Measurements from ENCODE around the gene SPDYE4.

Gene SPDYE4

DNA sequence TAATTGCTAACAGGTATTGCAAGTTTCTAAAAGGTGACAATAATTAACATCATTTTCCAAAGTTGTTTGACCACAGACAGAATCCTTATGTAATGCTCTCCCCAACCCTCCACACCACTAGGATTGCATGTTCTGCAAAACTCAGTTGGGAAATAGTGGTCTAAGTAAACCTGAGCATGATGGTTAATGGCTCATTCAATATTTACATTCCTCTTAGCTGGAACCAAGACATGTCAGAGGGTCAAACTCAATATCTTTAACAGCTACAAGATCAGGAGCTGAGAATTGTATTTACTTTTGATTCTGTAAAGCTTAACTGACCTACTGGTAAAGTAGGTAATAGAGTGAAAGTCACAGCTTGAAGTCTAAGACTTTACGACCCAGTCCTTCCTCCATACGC is 30.7 kb upstream of the SPDYE4 start:
- no peak for DNase-seq (ENCODE audit: low read depth)
- H3K4me3 ChIP-seq (ENCODE audit: low read depth, low read length), result no peak overlapping the region

DNA sequence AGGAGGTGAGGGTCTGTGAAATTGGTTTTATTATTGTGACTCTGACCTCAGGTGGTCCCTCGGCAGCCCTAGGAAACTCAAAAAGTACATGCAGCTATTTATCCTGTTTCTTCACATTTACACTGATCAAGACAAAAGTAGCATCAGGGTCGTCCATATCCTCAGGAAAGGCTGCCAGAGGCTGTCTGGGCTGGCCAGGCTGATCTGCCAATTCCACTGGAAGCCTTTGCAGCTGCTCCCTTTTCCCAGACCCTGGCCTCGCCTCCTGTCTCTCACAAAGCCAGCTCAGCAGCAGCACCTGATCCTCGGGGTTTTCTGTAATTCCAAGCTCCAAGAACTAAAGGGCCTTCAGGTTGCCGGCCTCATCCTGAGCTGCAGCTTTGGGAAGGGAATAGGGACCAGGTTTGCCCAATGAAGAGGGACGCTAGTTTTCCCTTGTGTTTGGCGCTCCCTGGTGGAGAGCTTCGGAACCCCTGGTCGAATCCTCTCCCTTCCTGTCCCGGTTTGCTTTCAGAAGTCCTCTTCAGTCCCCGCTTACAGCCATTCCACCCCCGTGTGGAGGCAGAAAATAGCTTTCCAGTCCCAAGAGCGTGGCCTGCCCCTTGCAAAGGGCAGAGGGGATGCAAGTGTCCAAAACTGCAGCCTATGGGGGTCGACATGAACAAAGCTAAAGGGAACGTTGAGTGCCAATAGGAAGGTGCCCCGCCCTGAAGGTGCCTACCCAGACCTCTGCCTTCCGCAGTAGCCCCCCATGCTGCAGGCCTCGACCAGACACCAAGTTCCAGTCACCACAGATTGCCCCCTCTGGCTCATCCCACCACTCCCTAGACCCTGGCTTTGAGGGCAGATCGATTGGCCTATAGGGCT is 27.4 kb upstream of the SPDYE4 start:
- peak; percentile 1 for DNase-seq (ENCODE audit: low read depth)
- H3K4me3 ChIP-seq (ENCODE audit: low read depth, low read length), result no peak overlapping the region

DNA sequence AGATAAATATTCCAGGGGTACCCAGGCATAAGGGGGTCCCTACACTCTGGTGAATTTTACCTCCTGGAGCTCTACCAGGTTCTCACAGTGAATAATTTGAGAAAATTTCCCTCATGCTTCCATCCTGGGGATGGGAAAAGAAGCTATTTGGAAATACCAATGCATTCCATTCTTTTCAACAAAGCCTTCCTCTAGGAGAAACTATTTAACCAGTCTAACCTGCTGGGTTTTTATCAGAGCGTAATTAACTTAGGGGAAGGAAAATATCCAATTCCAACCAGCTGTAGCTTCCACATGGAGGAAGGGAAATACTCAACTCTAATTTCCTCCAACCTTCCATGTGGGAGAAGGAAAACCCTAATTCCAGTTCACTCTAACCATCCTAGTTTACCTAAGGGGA is 23.8 kb upstream of the SPDYE4 start:
- H3K4me3 ChIP-seq (ENCODE audit: low read depth, low read length), result no peak overlapping the region
- no peak for DNase-seq (ENCODE audit: low read depth)

DNA sequence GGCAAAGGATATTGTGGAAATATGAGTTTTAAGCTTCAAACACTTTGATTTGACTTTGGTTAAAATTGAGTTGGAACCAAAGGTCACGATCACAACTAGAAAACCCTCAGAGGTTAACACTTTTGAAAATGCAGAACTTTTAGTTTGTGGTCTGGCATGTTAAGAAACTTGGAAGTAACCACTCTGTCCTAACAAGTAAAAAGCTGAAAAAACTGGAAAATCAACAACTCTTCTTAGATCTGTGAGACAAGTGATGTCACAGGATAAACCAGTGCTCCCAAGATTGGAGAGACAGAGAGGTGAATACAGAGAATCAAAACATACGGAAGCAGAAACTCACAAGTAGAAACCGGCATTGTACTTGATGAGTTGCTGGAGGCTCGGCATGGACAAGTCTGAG is 23.4 kb upstream of the SPDYE4 start:
- H3K4me3 ChIP-seq (ENCODE audit: low read depth, low read length), result no peak overlapping the region
- DNase-seq (ENCODE audit: low read depth), result no peak

DNA sequence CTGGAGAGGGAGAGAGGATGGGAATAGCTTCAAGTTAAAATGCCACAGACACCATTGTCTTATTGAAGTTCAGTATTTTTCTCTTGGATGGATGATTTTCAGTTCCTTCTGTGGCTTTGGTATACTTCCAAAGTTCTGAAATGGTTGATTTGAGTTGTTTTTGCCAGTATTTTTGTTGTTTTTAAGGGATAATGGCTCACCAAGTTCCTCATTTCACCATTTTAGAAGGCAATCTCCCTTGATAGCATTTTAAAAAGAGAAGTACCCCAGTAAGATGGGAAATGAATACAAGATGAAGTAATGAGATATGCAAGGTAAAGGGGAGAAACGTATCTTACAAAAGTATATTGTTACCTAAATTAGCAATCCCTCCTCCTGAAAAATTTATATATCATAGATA is 18.5 kb upstream of the SPDYE4 start:
- H3K4me3 ChIP-seq (ENCODE audit: low read depth, low read length), result no peak overlapping the region

DNA sequence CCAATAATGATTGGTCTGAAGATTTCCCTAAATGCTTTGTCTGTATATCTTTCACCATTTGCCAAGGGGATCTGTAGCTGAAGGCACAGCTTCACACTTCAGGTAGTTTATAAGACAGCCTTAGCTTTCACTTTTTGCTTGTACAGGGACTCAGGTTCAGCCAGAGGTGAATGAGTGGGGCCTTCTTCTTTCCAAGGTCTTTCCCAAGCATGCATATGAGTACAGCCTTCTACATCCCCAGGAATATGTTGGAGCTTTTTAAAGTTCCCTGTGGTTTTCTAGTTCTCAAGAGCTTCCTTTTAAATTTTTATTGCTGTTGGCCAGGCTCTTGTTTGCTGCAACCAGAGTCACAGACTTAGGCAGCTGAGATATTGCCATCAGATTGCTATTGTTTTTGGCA is 17.9 kb upstream of the SPDYE4 start:
- H3K4me3 ChIP-seq (ENCODE audit: low read depth, low read length), result no peak overlapping the region
- no peak for DNase-seq (ENCODE audit: low read depth)

More for the DNA sequence above, 18.5 kb upstream of the SPDYE4 start:
- DNase-seq (ENCODE audit: low read depth), result no peak

DNA sequence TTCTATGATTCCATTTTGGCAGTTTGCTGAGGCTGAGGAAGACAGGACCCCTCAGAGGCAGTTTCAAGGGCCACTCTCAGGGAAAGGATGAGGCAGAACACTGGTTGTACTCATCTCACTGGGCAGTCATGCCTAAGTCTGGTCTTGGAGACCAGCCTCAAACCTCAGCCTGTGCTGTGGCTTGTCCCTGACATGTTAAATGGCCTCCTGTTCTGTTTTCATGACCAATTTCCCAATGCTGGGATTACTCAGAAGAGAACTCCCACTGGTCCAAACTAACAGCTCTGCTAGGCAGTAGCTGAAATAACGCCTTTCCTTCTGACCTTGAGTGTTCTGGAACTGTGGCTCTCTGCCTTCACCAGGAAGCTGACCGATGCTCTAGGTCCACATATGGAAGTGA is 8.4 kb upstream of the SPDYE4 start:
- H3K4me3 ChIP-seq (ENCODE audit: low read depth, low read length), result no peak overlapping the region
- no peak for DNase-seq (ENCODE audit: low read depth)

DNA sequence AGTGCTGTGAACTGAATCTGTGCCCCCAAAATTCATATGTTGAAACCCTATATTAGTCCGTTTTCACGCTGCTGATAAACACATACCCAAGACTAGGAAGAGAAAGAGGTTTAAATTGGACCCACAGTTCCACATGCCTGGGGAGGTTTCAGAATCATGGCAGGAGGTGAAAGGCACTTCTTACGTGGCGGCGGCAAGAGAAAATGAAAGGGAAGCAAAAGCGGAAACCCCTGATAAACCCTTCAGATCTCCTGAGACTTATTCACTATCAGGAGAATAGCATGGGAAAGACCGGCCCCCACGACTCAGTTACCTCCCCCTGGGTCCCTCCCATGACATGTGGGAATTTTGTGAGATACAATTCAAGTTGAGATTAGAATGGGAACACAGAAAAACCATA is 3.7 kb upstream of the SPDYE4 start:
- no peak for DNase-seq (ENCODE audit: low read depth)
- H3K4me3 ChIP-seq (ENCODE audit: low read depth, low read length), result no peak overlapping the region

DNA sequence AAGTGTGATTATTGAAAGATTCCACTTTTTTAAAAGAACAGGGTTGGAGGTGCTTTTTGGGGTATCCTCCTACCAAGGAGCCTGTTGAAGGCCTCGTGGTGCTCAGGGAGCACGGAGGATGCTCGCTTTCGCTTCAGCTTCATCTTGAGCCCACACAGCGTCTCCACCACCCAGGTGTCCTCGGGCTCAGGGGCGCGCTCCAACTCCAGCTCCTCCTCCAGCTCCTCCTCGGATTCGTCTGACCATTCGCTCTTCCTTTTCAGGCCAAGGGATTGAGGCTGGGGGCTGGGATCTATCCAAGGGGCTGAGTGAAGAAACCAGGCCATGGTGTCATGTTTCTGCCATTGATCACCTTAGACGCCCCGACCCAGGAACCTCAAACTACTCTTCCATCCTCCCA is 1.2 kb downstream of the SPDYE4 start:
- DNase-seq (ENCODE audit: low read depth), result no peak
- H3K4me3 ChIP-seq (ENCODE audit: low read depth, low read length), result no peak overlapping the region

DNA sequence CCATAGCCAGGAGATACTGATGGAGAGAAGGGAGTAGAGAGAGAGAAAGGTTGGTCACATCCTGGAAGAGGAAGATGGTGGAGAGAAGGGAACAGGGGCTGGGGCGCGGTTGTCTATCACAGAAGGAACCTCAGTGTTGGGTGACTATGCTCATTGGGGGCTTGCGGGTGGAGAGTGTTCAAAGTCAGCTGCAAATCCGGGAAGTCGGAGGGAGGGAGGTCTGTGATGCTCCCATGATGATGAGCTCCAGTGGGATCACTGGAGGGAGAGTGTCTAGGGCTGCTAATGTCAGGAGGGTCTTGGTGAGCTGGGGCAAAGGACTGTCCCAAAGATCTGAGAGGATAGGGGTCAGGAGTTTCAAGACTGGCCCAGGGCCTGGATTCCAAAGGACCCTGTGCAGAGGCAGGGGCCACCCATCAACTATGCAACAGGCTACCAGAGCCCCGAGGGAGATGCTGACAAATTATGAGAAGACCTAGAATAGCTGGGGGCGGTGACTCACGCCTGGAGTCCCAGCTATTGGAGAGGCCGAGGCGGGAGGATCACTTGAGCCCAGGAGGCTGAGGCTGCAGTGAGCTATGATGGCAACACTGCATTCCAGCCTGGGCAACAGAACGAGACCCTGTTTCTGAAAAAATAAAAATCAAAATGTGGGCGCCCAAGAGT is 2.6 kb downstream of the SPDYE4 start:
- DNase-seq (ENCODE audit: low read depth), result no peak
- no peak overlapping the region for H3K4me3 ChIP-seq (ENCODE audit: low read depth, low read length)

DNA sequence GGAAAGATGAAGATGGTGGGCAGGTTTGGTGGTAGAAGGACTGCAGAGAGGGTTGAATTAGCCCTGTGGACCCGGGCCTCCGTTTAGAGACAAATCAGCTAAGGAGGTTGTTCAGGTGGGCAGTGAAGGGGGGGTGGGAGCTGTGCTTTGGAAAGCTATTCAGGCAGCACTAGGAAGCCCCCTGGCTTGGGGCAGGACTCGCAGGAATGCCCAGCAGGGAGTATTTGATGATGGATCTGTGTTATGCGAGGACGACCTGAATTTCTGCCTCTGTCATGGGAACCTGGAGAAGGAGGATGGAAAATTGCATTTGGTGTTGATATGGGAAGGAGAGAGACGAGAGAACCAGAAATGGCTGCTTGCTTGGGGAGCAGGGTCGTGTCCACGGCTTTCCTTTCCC is 3.5 kb downstream of the SPDYE4 start:
- H3K4me3 ChIP-seq (ENCODE audit: low read depth, low read length), result no peak overlapping the region
- no peak for DNase-seq (ENCODE audit: low read depth)

DNA sequence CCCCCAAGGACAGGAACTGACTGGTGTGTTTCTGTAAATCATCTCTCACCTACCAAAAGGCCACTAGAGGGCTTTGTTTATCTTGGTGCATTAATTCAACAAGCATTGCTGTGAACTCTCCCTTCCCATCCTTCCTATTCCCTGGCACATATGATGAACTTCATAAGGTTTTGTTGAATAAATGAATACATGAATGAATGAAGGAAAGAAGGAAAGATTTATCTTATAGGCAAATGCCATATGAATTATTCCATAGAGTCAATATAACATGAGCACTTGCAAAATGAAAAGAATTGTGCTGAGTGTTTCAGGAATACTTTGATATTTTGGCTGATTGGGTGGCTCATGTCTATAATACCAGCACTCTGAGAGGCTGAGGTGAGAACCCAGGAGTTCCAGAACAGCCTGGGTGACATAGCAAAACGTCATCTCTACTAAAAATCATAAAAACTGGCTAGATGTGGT is 4.3 kb downstream of the SPDYE4 start:
- no peak overlapping the region for H3K4me3 ChIP-seq (ENCODE audit: low read depth, low read length)
- DNase-seq (ENCODE audit: low read depth), result peak; percentile 0

DNA sequence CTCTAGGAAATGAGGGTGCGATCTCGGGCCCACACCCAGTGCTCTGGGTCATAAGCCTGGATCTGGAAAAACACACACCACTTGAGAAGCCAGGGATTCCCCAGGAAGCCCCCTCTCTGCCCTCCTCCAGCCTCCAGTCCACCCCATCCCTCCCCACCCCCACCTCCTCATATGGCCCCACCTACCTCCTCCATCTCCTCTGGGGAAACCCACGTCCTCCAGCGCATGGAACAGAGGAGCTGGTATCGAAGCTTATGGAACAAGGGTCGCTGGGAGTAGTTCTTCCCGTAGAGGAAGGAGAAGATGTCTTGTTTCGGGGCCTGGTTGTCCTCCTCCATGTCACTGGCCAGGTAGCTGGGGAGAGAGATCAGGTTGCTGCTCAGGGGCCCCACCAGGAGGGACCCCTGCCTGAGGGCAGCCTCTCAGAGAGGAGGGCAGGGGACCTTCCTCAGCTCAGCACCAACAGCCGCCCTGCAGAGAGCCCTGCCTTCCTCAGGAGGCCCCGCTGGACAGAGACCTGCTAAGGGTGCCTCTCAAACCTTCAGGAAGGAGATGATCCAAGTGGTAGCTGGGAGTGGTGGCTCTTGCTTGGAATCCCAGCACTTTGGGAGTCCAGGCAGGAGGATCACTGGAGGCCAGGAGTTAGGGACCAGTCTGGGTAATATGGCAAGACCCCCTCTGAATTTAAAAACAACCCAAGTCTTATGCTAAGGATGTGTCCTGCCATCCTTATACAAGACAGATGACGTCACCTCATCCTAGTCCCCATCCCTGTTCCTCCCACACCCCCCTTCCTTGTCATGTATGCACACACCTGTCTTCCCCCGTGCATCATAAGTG is 5.0 kb downstream of the SPDYE4 start:
- H3K4me3 ChIP-seq (ENCODE audit: low read depth, low read length), result no peak overlapping the region
- DNase-seq (ENCODE audit: low read depth), result no peak

DNA sequence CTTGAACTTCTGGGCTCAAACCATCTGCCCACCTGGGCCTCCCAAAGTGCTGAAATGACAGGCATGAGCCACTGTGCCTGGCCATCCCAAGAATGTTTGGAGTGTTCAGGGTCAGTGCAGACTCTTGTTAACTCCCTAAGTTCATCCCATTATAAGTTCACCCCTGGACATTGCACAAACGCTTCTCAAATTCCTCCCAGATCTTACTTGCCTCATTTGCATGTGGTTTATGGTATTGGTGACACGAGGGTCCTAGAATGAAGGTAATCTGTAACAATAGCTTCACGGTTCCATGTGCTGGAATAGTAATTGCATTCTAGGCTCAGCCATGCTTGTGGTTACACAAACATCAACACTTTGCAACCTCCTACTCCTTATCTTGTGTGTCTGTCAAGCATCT is 8.7 kb downstream of the SPDYE4 start:
- H3K4me3 ChIP-seq (ENCODE audit: low read depth, low read length), result no peak overlapping the region
- no peak for DNase-seq (ENCODE audit: low read depth)

DNA sequence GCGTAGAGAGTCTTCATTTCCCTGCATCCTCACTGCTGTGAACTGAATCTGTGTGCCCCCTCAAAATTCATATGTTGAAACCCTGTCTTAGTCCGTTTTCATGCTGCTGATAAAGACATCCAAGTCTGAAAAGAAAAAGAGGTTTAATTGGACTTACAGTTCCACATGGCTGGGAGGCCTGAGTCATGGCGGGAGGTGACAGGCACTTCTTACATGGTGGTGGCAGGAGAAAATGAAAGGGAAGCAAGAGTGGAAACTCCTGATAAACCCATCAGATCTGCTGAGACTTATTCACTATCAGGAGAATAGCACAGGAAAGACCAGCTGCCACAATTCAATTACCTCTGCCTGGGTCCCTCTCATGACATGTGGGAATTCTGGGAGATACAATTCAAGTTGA is 10.6 kb downstream of the SPDYE4 start:
- DNase-seq (ENCODE audit: low read depth), result no peak
- no peak overlapping the region for H3K4me3 ChIP-seq (ENCODE audit: low read depth, low read length)

DNA sequence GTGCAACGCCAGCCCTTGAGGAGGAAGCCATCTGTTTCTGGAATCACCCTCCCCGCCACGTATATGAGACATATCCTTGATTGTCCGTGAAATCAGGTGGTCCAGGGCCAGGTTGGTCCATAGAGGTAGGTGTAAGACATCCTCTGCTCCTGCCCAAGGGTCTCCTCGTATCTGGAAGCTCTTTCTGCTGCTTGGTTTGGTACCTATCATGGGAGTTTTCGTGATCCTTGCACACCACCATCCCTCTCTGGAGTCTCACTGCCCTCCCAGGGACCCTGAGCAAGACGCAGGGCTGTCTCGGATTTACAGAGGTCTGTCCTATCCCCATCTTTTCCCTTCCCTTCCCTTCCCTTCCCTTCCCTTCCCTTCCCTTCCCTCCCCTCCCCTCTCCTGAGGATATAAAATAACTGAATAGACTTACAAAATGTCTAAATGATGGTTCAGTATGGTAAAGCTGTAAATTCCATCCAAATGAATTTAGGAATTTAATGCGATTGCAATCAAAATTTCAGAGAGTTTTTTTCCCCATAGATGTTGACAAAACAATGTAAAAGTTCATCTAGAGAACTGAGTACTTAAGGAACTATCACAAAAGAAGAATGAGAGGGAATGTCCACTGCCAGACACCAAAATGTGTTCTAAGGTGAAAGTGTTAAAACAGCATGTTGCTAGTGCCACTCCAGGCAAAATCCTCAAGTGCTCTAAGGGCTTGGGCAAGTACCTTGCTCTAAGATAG is 11.7 kb downstream of the SPDYE4 start:
- peak overlapping the region; percentile 53 for H3K4me3 ChIP-seq (ENCODE audit: low read depth, low read length)
- DNase-seq (ENCODE audit: low read depth), result no peak

DNA sequence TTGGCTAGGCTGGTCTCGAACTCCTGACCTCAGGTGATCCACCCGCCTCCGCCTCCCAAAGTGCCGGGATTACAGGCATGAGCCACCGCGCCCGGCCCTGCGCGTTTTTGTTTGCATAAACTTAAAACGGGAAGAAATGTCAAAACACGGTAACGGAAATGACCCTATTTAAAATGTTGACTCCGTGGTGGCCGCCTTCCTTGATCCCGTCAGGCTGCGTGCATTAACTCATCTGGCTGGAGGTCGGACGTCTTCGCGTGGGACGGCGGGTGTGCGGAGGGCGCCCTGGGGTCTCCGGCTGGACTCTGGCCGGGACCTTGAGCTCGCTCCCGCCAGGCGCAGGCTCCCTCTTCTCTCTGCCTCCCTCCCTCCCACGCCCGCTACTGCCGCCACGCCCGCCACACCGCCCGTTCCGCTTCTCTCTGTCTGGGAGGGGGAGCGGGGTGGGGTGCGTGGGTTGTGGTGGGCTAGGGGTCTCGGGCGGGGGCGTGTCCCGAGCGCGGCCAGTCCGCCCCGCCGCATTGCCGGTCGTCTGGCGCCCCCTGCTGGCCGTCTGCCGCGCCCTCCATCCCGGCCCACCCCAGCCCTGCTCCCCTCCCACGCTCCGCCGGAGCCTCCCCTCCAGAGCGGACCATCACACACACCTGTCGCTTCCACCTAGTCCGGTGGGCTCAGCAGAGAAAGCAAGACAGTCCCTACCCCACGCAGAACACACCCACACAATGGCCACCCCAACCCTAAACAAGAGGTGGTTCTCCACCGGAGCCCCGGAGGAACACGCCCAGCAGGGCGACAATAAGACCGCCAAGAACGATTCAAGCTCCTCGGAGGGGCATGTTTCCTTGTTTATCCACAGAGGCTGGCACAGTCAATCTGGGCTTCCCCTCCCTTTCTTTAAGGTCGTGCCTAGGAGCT is 12.5 kb downstream of the SPDYE4 start:
- no peak for DNase-seq (ENCODE audit: low read depth)
- peak overlapping the region; percentile 53 for H3K4me3 ChIP-seq (ENCODE audit: low read depth, low read length)

DNA sequence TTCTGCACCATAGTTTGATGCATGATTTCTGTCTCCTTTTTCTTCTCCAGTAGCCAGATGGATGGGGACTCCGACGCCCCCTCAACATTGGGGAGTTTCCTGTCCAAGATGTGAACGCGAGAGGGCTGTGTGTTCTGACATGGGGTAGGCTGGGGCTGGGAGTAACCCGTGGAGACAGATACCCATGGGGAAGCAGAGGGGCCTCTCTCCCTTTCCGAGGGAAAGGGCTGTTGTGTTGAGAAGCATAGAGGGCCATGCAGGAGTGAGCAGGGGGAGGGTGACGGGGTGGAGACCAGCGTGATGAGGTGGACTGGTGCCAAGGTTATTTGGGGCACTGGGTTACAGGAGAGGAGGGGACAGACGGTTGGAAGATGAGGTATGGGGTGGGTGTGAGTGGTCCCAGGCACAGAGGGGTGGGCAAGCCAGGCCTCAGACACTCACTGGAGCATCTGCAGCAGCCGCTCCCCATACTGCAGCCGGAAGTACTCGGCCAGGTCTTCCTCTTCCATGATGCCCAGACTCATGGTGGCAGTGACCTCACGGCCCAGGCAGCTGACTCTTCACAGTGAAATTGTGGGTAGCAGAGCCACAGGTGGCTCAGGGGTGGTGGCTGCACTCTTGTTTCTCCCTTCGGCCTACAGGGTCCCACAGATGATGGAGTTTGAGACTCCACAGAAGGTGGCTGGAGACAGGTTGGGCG is 14.1 kb downstream of the SPDYE4 start:
- H3K4me3 ChIP-seq (ENCODE audit: low read depth, low read length), result no peak overlapping the region
- no peak for DNase-seq (ENCODE audit: low read depth)
